Renal cortical epithelial cell (primary cell): Measurements from ENCODE around the gene APLF. TPM values are rescaled to one million over a fixed set of nuclear protein-coding genes. Genes with fewer than 3 reads are reported as not detected.
"Not testable (repeated sequence)": the region's sequence is repeated elsewhere in the genome, so short reads cannot be mapped to it uniquely, and the experiment has no call there.

Experiments used
- DNase-seq: peaks from one replicate; pipeline ENCODE4 v3.0.0-alpha.2; 2011; ENCODE audit warnings: low read depth
- total RNA-seq: library from RNA; depleted of rRNA; stranded (reverse); fragments of >200 nt; gene quantifications from 2 replicates; pipeline ENCODE4 v1.2.3, GENCODE V29; 2014

Gene APLF
- total RNA-seq, 1 donor from 2014 or later: 11.8 TPM

DNA sequence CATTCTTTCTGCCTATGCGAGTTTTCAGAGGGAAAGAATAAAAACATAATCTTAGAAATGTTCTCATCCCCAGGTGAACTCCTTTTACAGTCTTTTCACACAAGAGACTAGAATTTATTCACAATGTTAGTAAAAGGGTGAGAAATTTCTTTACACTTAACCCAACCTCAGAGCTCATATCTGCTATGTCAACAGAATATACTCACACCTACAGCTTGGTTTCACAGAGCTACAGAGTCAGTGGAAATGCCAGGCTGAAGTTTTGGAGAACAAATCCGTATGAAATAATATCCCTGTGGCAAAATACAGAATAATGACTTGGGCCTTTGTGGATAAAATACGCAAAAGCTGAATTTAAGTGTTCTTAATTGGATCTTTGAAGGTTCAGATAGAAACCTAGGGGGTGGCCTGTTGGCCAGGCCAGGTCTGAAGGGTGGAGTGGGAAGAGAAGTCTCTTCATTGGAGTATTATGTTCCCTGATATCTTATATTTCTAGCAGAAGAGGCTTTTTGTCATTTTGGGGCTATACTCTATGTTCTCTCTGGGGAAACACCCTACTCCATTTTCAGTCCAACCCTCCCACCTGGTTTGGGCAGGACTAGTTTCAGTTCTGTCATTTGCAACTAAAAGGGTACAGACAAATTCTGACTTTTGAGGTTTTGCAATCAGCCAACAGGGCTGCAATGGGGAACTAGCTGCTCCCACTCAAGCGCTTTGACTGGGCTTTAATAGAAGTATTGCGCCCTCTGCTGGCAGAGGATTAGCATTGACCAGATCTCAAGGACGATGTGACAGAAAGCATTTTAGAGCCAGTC, 26.0 kb upstream of the APLF start:
- DNase-seq: peak; percentile 72

DNA sequence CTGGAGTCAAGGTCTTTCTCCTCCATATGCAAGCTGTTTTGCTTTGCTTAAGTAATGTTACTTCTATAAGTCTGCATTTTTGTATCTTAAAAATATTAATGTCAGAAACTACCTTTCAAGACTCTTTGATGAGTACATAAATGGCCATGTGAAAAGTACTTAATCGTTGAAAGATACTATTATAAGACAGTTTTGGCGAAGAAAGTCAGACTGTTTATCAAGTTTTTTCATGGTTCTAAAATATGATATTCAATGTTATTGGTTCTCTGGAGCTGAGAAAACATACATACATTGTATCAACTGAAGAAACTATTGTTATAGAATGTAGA, 25.4 kb upstream of the APLF start:
- DNase-seq: no peak

DNA sequence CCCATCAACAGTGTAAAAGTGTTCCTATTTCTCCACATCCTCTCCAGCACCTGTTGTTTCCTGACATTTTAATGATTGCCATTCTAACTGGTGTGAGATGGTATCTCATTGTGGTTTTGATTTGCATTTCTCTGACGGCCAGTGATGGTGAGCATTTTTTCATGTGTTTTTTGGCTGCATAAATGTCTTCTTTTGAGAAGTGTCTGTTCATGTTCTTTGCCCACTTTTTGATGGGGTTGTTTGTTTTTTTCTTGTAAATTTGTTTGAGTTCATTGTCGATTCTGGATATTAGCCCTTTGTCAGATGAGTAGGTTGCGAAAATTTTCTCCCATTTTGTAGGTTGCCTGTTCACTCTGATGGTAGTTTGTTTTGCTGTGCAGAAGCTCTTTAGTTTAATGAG, 21.0 kb upstream of the APLF start:
- not testable (repeated sequence) for DNase-seq

DNA sequence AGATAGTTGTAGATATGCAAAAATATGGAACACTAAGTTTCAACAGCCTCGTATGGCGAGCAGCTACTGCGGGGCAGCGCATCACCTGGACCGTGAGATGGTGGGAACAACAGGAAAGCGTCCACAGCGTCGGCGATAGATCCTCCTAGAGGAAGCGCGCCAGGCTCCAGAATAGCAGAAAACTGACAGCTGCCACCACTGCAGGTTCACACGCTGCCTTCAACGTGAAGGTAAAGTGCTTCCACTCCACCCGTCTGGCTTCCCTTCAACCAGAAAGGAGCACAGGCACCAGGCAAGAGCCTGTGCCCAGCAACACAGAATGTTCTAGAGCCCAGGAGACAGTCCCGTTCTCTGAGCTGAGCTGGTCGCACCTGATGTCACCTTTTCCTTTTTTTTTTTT, 20.3 kb upstream of the APLF start:
- no peak for DNase-seq

DNA sequence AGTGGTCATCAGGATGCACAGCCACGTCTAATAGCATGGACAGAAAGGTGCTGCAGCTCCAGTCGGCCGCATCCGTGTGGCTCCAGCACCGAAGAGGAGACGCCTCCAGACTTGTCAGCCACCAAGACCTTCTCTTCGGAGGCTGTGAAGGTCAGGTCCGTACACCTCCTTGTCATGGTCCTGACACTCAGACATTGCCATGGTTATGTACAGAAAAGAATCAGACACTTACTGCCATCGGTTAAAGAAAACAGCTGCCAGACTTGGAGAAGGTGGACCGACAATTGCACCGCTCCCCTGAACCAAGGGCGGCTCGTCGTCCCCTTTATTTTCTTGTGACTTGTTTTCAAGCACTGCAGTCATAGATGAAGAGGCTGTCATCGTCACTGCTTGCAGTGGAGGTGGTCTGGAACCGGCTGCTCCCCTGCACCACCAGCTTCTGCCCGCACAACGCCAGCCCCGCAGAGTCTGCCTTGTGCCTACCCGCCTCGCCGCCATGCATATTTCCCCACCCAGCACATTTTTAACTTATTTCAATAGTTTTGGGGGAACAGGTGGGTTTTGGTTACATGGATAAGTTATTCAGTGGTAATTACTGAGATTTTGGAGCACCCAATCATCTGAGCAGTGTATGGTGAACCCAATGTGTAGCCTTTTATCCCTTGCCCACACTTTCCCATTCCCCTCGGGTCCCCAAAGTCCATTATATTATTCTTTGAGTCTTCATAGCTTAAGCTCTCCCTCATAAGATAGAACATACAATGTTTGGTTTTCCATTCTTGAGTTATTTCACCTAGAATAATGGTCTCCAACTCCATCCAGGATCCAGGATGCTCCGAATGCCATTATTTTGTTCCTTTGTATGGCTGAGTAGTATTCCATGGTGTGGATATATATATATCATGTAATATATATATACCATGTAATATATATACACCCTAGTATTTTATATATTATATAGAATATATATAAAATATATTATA, 18.4 kb upstream of the APLF start:
- no peak for DNase-seq

DNA sequence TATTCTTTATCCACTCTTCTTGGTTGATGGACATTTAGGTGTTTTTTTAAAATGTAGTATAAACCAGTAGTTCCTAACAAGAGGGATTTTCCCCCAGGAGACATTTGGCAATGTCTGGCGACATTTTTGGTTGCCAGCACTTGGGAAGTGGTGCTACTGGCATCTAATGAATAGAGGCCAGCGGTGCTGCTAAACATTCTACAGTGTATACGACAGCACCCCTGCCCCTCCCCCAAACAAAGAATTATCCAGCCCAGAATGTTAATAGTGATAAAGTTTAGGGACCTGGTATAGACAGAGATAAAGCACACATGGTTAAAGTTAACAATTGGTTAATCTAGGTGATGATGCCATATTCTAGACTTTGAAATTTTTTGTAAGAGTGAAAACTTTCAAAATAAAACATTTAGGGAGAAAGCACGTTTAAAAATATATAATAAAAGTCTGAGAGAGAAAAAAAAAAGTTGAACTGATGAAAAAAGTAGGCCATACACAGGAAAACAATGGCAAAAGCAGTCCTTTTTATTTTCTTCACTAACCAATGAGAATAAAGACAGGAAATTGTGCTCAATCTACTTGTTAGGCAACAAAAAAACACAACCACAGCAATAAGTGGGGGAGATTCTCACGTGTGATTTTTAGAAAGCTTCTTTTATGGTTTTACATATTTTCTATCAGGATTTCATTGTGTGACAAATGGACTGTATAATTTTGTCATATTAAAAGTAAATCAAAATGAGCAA, 15.1 kb upstream of the APLF start:
- DNase-seq: no peak

DNA sequence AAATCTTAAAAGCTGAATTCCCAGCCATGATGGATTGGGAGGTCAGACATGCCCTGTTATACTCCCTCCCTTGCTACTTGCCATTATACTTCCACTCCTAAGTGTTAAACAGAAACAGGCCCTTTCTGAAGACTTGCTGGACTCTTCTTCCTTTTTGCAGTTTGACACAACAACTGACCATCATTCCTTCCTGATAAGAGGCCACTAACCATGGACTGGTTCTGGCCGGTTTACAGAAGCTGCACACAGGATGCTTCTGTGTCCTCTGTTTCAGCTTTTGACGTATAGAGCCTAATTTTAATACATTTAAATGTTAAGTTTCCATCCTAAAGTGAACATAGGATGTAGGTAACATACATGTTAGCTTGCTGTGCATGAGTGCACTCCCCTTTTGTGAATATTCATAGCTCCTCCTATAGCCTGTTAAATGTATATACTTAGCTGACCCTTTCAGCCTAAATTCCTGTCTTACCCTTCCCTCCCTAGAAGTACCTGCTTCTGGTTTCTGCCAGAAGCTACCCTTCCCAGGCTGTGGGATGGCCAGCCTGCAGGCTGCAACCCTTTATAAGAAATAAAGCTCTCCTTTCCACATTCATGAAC, 13.5 kb upstream of the APLF start:
- no peak for DNase-seq

DNA sequence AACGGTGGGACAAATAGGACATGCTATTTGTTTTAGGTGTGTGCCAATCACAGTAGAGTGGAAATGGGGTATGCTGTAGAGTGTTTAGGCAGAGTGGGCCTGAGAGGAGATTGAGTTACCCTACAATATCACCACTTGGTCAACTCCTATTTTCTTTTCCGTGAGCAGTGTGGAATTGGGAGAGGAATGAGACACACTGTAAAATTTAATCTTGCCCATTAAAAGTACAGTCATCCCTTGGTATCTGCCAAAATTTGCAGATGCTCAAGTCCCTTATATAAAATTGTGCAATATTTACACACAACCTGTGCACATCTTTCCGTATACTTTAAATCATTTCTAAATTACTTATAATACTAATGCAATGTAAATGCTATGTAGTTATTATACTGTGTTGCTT, 12.7 kb upstream of the APLF start:
- DNase-seq: no peak

DNA sequence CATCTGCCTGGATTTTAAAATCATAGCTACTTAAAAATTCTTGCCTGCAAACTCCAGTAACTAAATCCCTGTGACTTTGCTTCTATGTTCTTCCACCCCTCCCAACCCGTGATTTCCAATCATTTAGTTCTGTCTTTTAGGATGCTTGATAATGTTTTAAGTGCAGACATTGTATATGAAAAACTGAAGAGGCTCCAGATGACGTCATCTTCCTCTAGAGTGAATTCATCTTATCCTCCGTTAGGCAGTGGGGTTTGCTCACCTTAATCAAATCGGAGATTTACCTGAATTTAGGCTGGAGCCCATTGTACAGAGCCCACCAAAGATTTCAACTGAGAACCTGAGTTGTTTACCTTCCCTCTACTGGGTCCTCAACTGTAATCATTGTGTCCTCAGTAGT, 11.2 kb upstream of the APLF start:
- DNase-seq: no peak

DNA sequence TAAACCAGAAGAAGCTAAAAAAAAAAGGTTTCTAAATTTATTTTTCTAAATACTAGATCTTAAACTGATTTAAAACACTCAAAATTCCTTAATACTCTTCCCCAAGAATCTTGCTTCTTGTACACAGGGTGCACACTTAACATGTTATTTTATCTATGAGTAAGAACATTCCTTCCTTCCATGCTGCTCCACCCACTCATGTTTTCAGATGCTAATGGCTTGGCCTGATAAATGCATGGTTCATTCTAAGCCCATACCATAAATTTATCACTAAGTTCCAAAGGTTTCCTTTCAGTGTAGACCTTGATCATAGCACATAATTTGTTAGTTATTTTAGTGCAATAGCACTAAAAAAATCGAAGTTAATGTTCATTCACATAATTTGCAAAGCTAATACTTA, 8.4 kb upstream of the APLF start:
- DNase-seq: peak; percentile 50

DNA sequence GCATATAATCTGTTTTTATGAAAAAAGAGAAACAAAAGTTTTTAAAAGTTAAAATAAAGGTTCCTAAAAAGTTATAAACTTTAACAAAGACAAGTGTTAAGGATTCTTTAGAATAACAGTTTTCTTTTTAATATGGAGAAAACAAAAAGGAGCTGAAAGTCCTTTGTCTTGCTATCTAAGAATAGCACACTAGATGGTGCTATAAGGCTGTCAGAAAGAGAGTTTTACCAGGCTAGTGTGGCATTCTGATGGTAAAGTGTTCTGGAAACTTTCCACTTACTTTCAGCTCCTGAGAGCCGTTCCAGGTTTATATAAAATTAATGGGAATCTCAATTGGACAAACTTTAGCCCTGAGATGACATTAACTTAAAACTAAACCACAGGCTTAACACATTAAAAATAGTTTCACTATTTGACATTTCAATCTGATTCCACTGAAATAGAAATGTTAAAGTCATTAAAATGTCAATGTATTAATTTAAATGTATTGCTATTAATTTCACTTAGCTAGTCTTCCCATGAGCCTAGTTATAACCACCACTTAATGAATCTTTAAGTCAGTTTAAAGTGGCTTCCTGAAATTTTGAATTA, 4.0 kb upstream of the APLF start:
- peak; percentile 70 for DNase-seq

DNA sequence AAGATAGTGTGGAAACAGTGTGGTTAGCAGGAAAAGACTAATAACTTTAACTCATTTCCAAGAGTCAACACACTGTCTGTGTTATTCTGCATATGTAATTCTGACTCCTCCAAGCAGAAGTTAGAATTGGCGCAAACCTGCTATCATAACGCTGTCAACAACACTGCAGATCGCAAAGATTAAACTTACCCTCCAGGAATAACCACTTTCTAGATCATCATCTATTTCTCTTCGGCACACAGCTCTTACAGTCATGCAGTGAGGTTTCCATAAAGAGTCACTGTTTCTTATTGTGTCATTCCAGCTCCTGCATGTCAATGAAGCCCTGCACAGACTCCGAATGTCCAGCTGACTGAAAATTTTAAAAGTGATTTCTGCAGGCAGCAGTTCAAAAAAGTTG, 2.7 kb upstream of the APLF start:
- DNase-seq: no peak

DNA sequence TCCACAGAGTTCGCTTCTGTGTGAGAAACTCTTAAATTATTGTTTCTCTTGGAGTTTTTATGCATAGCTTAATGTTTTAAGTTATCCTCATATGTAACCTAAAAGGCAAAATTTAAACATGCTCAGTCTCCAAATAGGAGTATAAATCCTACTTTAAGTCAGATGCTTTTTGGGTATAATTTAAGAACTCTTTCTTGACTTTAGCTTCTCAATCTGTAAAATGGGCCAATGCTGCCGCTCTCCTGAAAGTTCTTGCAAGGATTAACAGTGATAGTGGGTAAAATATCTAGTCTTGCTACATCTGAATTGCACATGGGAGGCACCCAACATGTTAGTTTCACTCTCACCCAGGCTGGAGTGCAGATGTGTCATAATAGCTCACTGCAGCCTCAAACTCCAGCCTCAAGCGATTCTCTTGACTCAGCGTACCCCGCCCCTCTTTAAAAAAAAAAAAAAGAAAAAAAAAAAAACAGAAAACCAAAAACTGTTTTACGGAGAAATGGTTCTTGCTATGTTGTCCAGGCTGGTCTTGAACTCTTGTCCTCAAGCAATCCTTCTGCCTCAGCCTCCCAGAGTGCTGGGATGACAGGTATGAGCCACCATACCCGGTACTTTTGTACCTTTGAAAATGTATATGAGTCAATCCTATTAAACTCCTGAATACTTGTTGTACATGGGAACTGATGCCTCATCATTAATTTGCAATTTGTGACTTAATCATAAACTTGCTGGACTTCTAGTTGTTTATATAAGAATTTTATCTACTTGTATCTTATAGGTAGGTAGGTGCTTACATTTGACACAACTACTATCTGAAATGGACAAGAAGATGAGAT, 2.1 kb upstream of the APLF start:
- DNase-seq: no peak

DNA sequence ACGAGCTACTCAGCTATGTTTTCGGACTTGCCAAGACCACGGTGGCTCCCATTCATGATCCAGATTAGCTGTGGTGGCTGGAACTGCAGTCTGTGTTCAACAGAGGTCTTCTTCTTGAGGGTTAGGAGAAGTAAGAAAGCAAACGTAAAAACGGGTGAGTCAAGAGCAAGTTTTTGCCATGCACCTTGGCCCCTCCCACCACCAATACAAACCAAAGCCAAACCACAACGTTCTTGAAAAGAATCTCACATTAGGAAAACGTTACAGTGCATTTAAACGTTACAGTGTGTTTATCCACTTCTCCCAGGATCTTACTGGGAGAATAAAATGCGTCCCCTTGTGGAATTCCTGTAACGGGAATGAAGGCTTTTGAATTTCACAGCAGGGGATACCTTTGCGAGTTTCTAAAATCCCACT, 1.0 kb upstream of the APLF start:
- DNase-seq: peak; percentile 80

DNA sequence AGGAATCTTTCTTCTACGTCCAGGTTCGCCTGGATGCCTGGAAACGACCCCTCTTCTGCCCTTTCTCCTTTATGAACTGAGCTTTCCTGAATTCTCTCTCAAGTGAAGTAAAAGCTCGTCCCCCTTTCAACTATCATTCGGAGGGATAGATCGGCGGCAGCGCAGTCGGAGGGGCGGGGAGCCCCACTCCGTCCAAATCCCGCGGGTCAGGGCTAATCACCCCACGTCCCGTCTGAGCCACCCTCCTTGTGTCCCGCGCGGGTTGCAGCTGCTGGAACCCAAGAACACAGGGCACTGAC, 658 bp upstream of the APLF start:
- DNase-seq: no peak

DNA sequence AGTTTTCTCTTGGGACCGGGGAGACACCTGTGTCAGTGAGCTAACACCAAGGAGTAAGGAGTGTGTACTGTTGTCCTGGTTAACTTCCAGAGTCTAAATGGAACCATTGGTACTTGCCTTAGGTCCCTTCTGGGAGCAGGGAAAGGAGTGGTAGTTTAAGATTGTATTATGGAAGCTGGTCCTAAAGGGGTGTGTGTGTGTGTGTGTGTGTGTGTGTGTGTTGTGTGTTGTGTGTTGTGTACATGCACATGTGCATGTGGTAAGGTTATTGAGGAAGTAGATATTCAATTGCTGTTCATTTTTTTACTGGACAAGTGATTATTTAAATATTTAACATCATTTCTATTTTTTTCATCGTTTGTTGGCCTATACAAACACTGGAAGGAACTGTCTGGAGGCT, 1.4 kb downstream of the APLF start:
- DNase-seq: no peak

DNA sequence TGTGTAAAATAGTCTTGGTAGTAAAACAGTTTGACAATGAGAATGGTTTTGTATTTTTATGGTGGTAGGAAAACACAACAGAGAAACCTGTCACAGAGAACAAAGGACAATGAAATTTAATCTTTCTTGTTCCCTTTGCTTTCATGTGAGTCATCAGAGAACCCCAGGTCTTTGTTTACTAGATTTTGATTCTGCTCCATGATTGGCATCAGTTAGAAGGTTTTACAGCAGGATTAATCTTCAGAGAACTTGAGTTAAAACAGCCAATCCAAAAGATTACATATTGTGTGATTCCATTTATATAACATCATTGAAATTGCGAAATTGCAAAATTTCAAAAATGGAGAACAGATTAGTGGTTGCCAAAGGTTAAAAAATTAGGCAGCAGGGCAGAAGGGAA, 2.5 kb downstream of the APLF start:
- DNase-seq: peak; percentile 20

DNA sequence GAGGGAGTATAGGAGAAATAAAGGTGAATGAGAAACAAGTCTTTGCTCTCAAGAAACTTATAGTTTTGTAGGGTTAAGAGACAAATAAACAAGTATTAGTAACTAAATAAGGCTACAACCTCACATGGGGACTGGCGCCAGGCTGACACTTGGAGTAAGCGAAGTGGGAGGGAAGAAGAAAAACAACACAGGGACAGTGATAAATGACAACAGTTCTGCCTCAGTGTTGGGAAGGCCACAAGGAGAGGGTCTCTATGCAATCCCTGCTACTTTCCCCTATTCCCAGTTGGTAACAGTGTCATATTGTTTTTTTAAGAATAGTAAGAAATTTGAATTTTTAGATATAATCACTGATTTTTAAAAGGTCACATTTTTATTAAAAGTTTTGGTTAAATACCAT, 4.0 kb downstream of the APLF start:
- DNase-seq: no peak

DNA sequence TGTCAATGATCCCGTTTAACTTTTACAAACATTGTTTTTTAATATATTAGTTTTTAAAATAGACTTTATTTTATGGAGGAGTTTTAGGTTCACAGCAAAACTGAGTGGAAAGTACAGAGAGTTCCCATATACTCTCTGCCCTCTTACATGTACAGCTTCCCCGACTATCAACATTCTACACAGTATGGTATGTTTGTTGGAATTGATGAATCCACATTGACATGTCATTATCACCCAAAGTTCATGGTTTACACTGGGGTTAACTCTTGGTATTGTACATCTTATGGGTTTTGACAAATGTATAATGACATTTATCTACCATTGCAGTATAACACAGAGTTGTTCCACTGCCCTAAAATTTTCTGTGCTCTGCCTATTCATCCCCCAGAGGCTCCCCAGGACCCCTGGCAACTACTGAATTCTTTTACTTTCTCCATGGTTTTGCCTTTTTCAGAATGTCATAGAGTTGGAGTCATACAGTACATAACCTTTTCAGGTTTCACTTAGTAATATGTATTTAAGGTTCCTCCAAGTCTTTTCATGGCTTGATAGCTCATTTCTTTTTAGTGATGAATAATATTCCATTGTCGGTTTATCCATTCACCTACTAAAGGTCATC, 5.5 kb downstream of the APLF start:
- DNase-seq: no peak

DNA sequence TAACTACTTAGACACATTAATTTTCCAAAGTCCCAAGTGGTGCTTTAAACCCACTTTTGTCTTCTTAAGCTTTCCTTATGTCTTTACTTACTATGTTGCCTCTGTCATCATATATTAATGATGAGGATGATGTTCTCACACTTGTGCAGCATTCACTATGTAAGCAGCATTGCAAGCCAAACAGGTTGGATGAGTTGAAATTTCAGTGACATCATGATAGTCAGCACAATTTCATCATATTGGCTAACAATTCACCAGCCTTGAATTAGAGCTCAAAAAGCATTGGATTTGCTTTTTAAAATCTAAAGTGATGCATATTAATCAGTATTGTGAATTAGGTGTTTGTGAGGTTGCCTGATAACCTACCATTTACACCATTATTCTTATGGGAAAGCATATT, 7.7 kb downstream of the APLF start:
- no peak for DNase-seq
